H1 (cell line): ENCODE measurements around the gene VASP. TPM values are rescaled to one million over a fixed set of nuclear protein-coding genes. Genes with fewer than 3 reads are reported as not detected.

Source experiments
- CHD7 ChIP-seq: fragments of 300-600 bp; sonication (generic); IDR thresholded peaks from 2 replicates; pipeline ENCODE4 v1.7.1; 2012; ENCODE audit warnings: low read length, moderate library complexity, mild to moderate bottlenecking, inconsistent platforms; ENCODE audit not compliant: insufficient replicate concordance
- CREB1 ChIP-seq: IDR thresholded peaks from 2 replicates; pipeline ENCODE4 v1.6.1; 2012; ENCODE audit warnings: inconsistent platforms
- FOSL1 ChIP-seq: IDR thresholded peaks from 2 replicates; pipeline ENCODE4 v1.6.1; 2011; ENCODE audit warnings: mild to moderate bottlenecking, low read depth, low read length, moderate library complexity; ENCODE audit not compliant: insufficient read depth
- JUND ChIP-seq: IDR thresholded peaks from 2 replicates; pipeline ENCODE4 v1.6.1; 2011; ENCODE audit warnings: mild to moderate bottlenecking, improper control_type of control experiment, low read length
- POLR2A ChIP-seq, 2 experiments: IDR thresholded peaks; 1 replicate in 1 of 2; 2 replicates in 1 of 2; pipeline ENCODE4 v1.6.1; 2011; ENCODE audit warnings: low read depth in 2 of 2, low read length in 2 of 2, mild to moderate bottlenecking in 2 of 2; ENCODE audit errors: control extremely low read depth in 1 of 2
- RFX5 ChIP-seq: IDR thresholded peaks from 2 replicates; pipeline ENCODE4 v1.6.1; 2011; ENCODE audit warnings: low read depth, low read length, improper control_type of control experiment, borderline replicate concordance
- RNF2 ChIP-seq: fragments of 200-900, 300-1000 bp; sonication (generic); IDR thresholded peaks from 2 replicates; pipeline ENCODE4 v1.7.1; 2016; ENCODE audit warnings: borderline replicate concordance, low read depth, mild to moderate bottlenecking, antibody characterized with exemption, low read length; ENCODE audit not compliant: poor library complexity, severe bottlenecking; ENCODE audit errors: missing control alignments
- SIN3A ChIP-seq, 2 experiments: IDR thresholded peaks in 1 of 2; conservative IDR thresholded peaks in 1 of 2; 2 replicates each; pipeline ENCODE4 v1.6.1; 2011 to 2012; ENCODE audit warnings: low read length in 2 of 2, improper control_type of control experiment in 1 of 2, low read depth in 1 of 2, mild to moderate bottlenecking in 1 of 2
- SP2 ChIP-seq: IDR thresholded peaks from 2 replicates; pipeline ENCODE4 v1.6.1; 2012; ENCODE audit warnings: mild to moderate bottlenecking, low read length, inconsistent platforms
- TBP ChIP-seq: IDR thresholded peaks from 2 replicates; pipeline ENCODE4 v1.6.1; 2011; ENCODE audit warnings: low read depth, low read length, improper control_type of control experiment
- polyA plus RNA-seq, 7 experiments: library from polyadenylated mRNA; depleted of rRNA in 3 of 7; stranded (reverse) in 5 of 7; unstranded in 2 of 7; fragments of >200 nt in 5 of 7; fragments of 200-250 nt in 2 of 7; gene quantifications; 1 replicate in 5 of 7; 2 replicates in 1 of 7; 4 replicates in 1 of 7; pipeline versions ENCODE4 v1.2.1 to v1.2.3, GENCODE V29; 2011 to 2013; ENCODE audit warnings: missing spikeins in 2 of 7, mixed read lengths in 2 of 7
- total RNA-seq: library from RNA; stranded (reverse); fragmentation: NEBNext Ultra II Directional; extraction: Animal tissue kit (Norgen Biotek cat#: 25700); gene quantifications from 2 replicates; pipeline ENCODE4 v1.2.1, GENCODE V29; 2021

VASP gene
- total and polyA plus RNA-seq, 2 of the 8 experiments (the other 6 are each of a cell fraction or from before 2014, with no cell fraction given): 89.7 to 135 TPM

- TF ChIP-seq CHD7: no peak
- TF ChIP-seq JUND: no peak
- TF ChIP-seq SIN3A (conservative IDR thresholded peaks at IDR 0.05 in 1 of 2, IDR thresholded peaks at IDR 0.05 in 1 of 2; ENCODE audit: low read depth in 1 of 2, low read length in 2 of 2): peak; percentile 44 to 60; a peak in 1 of 4 replicates
- no peak for TF ChIP-seq RNF2
- TF ChIP-seq FOSL1: 0 out of 2 replicates have a peak, but pooled peaks have one; percentile 22
- TF ChIP-seq TBP: peak; percentile 53
- peak; percentile 18; the same call in 1 of the 2 replicates for TF ChIP-seq RFX5
- TF ChIP-seq SP2: no peak
- peak; percentile 71 to 87 for TF ChIP-seq POLR2A (IDR thresholded peaks at IDR 0.05; ENCODE audit: control extremely low read depth in 1 of 2, low read depth in 2 of 2, low read length in 2 of 2)
- TF ChIP-seq CREB1: peak; percentile 95
Measured at GRCh38 chr19:45469132-45469944, 37.9 kb upstream of the VASP start (continued).
